HepG2 (cell line): Measurements from ENCODE around the gene ZNF223. TPM values are rescaled to one million over a fixed set of nuclear protein-coding genes. Genes with fewer than 3 reads are reported as not detected.

Experiments
- KDM2A ChIP-seq: sonication (generic); formaldehyde crosslinking; IDR thresholded peaks from 2 replicates; pipeline ENCODE4 v1.4.0; 2020; ENCODE audit warnings: low read depth, missing genetic modification reagents, borderline replicate concordance
- RBFOX2 ChIP-seq: fragments of 200-400 bp; formaldehyde crosslinking; IDR thresholded peaks from 2 replicates; pipeline ENCODE4 v1.6.1; 2017; ENCODE audit warnings: low read depth, mild to moderate bottlenecking, low read length
- SALL2 ChIP-seq: sonication (generic); formaldehyde crosslinking; IDR thresholded peaks from 2 replicates; pipeline ENCODE4 v1.8.1; 2023; ENCODE audit warnings: mild to moderate bottlenecking, missing genetic modification reagents, inconsistent platforms
- SKI ChIP-seq: fragments of 450-650 bp; IDR thresholded peaks from one replicate; pipeline ENCODE4 v1.6.1; 2018; ENCODE audit warnings: mild to moderate bottlenecking; ENCODE audit not compliant: partially characterized antibody
- YEATS2 ChIP-seq: sonication (generic); formaldehyde crosslinking; IDR thresholded peaks from 2 replicates; pipeline ENCODE4 v1.4.0; 2020; ENCODE audit warnings: missing genetic modification reagents, borderline replicate concordance
- ZBTB7B ChIP-seq: sonication (generic); formaldehyde crosslinking; IDR thresholded peaks from 2 replicates; pipeline ENCODE4 v1.4.0; 2020; ENCODE audit warnings: missing genetic modification reagents
- ZNF124 ChIP-seq: sonication (generic); formaldehyde crosslinking; IDR thresholded peaks from 2 replicates; pipeline ENCODE4 v1.4.0; 2020; ENCODE audit warnings: missing genetic modification reagents
- ZNF510 ChIP-seq: sonication (generic); formaldehyde crosslinking; IDR thresholded peaks from 2 replicates; pipeline ENCODE4 v1.4.0; 2020; ENCODE audit warnings: low read depth, mild to moderate bottlenecking, missing genetic modification reagents
- polyA plus RNA-seq, 8 experiments: library from polyadenylated mRNA; depleted of rRNA in 3 of 8; stranded (reverse) in 7 of 8; unstranded in 1 of 8; fragments of >200 nt; fragmentation: Illumina TruSeq in 4 of 8; extraction: Trizol in 4 of 8; gene quantifications; 2 replicates each; pipeline versions ENCODE4 v1.2.1 to v1.2.3, GENCODE V29; 2011 to 2016; ENCODE audit warnings: low read depth in 4 of 8, missing spikeins in 1 of 8, mixed read lengths in 1 of 8; ENCODE audit not compliant: insufficient read depth in 1 of 8
- total RNA-seq, 5 experiments: library from RNA; depleted of rRNA; stranded (reverse); fragments of >200 nt; fragmentation: Illumina TruSeq; extraction: Trizol; gene quantifications; 2 replicates each; pipeline ENCODE4 v1.2.3, GENCODE V29; 2016; ENCODE audit warnings: low read depth in 1 of 5
- TF ChIP-seq, protein P1 (sequence below): sonication (generic); formaldehyde crosslinking; IDR thresholded peaks from 2 replicates; pipeline ENCODE4 v1.9.0; 2022; ENCODE audit warnings: missing genetic modification reagents, mild to moderate bottlenecking, borderline replicate concordance
- TF ChIP-seq, protein P2 (sequence below): sonication (generic); formaldehyde crosslinking; conservative IDR thresholded peaks from 2 replicates; pipeline ENCODE4 v1.4.0; 2020; ENCODE audit warnings: mild to moderate bottlenecking, missing genetic modification reagents, moderate library complexity
- TF ChIP-seq, protein P3 (sequence below): sonication (generic); formaldehyde crosslinking; IDR thresholded peaks from 2 replicates; pipeline ENCODE4 v1.4.0; 2020; ENCODE audit warnings: low read depth, missing genetic modification reagents
- TF ChIP-seq, protein P4 (sequence below): sonication (generic); formaldehyde crosslinking; IDR thresholded peaks from 2 replicates; pipeline ENCODE4 v1.5.0; 2020; ENCODE audit warnings: mild to moderate bottlenecking, missing genetic modification reagents
- TF ChIP-seq, protein P5 (sequence below): sonication (generic); formaldehyde crosslinking; IDR thresholded peaks from 2 replicates; pipeline ENCODE4 v1.4.0; 2020; ENCODE audit warnings: missing genetic modification reagents, mild to moderate bottlenecking, borderline replicate concordance
- TF ChIP-seq, protein P6 (sequence below): IDR thresholded peaks from 2 replicates; pipeline ENCODE4 v1.6.1; 2016; ENCODE audit warnings: missing genetic modification reagents, missing compliant biosample characterization

ZNF223 gene
- total and polyA plus RNA-seq, 2 of the 13 experiments (the other 11 are each of a cell fraction or from before 2014, with no cell fraction given), result 2.0 to 4.8 TPM

DNA sequence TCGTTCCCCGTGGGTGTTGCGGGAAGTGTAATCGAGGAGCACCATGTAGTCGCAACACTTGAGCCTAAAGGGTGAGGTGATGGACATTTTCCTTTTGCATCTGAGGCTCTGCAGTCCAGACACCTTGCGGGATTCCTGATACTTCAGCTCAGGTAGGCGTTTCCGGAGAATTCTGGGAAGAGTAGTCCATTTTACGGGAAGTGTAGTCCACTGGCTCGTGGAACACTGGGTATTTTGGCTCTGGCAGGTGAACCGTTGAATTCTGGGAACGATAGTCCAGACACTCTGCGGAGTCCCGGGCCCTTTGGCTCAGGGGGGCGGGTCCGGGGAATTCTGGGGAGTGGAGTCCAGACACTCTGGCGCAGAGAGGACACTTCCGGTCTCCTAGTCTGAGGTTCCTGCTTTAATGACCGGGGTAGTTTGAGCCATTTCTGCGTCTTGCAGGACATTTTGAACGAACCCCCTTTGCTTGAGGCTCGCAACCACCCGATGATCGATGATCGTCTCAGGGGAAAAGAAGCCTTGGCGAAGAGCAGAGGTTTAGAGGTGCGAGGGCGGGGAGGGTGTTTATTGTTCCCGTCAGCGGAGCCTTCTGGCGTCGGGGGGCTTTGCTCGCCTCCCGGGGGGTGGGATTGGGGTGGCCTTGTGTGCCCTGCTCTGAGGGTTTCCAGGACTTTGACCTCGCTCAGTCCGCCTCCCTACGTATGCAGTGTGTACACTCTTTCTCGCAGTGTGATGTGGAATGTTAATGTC, at the start of gene ZNF223 (continued):
- TF ChIP-seq, protein P1, sequence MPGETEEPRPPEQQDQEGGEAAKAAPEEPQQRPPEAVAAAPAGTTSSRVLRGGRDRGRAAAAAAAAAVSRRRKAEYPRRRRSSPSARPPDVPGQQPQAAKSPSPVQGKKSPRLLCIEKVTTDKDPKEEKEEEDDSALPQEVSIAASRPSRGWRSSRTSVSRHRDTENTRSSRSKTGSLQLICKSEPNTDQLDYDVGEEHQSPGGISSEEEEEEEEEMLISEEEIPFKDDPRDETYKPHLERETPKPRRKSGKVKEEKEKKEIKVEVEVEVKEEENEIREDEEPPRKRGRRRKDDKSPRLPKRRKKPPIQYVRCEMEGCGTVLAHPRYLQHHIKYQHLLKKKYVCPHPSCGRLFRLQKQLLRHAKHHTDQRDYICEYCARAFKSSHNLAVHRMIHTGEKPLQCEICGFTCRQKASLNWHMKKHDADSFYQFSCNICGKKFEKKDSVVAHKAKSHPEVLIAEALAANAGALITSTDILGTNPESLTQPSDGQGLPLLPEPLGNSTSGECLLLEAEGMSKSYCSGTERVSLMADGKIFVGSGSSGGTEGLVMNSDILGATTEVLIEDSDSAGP, result peak; percentile 45; the same call in 1 of the 2 replicates
- no peak for TF ChIP-seq ZNF124 (CRISPR knock-in tag)
- TF ChIP-seq, protein P2, sequence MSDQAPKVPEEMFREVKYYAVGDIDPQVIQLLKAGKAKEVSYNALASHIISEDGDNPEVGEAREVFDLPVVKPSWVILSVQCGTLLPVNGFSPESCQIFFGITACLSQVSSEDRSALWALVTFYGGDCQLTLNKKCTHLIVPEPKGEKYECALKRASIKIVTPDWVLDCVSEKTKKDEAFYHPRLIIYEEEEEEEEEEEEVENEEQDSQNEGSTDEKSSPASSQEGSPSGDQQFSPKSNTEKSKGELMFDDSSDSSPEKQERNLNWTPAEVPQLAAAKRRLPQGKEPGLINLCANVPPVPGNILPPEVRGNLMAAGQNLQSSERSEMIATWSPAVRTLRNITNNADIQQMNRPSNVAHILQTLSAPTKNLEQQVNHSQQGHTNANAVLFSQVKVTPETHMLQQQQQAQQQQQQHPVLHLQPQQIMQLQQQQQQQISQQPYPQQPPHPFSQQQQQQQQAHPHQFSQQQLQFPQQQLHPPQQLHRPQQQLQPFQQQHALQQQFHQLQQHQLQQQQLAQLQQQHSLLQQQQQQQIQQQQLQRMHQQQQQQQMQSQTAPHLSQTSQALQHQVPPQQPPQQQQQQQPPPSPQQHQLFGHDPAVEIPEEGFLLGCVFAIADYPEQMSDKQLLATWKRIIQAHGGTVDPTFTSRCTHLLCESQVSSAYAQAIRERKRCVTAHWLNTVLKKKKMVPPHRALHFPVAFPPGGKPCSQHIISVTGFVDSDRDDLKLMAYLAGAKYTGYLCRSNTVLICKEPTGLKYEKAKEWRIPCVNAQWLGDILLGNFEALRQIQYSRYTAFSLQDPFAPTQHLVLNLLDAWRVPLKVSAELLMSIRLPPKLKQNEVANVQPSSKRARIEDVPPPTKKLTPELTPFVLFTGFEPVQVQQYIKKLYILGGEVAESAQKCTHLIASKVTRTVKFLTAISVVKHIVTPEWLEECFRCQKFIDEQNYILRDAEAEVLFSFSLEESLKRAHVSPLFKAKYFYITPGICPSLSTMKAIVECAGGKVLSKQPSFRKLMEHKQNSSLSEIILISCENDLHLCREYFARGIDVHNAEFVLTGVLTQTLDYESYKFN (CRISPR knock-in tag), result peak; percentile 50; the same call in 1 of the 2 replicates
- peak; percentile 40; the same call in 1 of the 2 replicates for TF ChIP-seq KDM2A (CRISPR knock-in tag)
- peak; percentile 62 for TF ChIP-seq SKI
- peak; percentile 74; the same call in 1 of the 2 replicates for TF ChIP-seq SALL2 (CRISPR knock-in tag)
- TF ChIP-seq, protein P3, sequence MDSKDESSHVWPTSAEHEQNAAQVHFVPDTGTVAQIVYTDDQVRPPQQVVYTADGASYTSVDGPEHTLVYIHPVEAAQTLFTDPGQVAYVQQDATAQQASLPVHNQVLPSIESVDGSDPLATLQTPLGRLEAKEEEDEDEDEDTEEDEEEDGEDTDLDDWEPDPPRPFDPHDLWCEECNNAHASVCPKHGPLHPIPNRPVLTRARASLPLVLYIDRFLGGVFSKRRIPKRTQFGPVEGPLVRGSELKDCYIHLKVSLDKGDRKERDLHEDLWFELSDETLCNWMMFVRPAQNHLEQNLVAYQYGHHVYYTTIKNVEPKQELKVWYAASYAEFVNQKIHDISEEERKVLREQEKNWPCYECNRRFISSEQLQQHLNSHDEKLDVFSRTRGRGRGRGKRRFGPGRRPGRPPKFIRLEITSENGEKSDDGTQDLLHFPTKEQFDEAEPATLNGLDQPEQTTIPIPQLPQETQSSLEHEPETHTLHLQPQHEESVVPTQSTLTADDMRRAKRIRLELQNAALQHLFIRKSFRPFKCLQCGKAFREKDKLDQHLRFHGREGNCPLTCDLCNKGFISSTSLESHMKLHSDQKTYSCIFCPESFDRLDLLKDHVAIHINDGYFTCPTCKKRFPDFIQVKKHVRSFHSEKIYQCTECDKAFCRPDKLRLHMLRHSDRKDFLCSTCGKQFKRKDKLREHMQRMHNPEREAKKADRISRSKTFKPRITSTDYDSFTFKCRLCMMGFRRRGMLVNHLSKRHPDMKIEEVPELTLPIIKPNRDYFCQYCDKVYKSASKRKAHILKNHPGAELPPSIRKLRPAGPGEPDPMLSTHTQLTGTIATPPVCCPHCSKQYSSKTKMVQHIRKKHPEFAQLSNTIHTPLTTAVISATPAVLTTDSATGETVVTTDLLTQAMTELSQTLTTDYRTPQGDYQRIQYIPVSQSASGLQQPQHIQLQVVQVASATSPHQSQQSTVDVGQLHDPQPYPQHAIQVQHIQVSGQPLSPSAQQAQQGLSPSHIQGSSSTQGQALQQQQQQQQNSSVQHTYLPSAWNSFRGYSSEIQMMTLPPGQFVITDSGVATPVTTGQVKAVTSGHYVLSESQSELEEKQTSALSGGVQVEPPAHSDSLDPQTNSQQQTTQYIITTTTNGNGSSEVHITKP (CRISPR knock-in tag), result peak; percentile 32; the same call in 1 of the 2 replicates
- TF ChIP-seq, protein P4, sequence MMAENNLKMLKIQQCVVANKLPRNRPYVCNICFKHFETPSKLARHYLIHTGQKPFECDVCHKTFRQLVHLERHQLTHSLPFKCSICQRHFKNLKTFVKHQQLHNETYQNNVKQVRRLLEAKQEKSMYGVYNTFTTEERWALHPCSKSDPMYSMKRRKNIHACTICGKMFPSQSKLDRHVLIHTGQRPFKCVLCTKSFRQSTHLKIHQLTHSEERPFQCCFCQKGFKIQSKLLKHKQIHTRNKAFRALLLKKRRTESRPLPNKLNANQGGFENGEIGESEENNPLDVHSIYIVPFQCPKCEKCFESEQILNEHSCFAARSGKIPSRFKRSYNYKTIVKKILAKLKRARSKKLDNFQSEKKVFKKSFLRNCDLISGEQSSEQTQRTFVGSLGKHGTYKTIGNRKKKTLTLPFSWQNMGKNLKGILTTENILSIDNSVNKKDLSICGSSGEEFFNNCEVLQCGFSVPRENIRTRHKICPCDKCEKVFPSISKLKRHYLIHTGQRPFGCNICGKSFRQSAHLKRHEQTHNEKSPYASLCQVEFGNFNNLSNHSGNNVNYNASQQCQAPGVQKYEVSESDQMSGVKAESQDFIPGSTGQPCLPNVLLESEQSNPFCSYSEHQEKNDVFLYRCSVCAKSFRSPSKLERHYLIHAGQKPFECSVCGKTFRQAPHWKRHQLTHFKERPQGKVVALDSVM (CRISPR knock-in tag), result peak; percentile 54; the same call in 1 of the 2 replicates
- TF ChIP-seq RBFOX2, result 0 out of 2 replicates have a peak, but pooled peaks have one; percentile 14
- 0 out of 2 replicates have a peak, but pooled peaks have one; percentile 52 for TF ChIP-seq ZNF510 (CRISPR knock-in tag)
- peak; percentile 82; the same call in 1 of the 2 replicates for TF ChIP-seq YEATS2
- TF ChIP-seq, protein P5, sequence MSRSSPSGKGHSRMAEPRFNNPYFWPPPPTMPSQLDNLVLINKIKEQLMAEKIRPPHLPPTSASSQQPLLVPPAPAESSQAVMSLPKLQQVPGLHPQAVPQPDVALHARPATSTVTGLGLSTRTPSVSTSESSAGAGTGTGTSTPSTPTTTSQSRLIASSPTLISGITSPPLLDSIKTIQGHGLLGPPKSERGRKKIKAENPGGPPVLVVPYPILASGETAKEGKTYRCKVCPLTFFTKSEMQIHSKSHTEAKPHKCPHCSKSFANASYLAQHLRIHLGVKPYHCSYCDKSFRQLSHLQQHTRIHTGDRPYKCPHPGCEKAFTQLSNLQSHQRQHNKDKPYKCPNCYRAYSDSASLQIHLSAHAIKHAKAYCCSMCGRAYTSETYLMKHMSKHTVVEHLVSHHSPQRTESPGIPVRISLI (CRISPR knock-in tag), result 0 out of 2 replicates have a peak, but pooled peaks have one; percentile 24
- TF ChIP-seq, protein P6, sequence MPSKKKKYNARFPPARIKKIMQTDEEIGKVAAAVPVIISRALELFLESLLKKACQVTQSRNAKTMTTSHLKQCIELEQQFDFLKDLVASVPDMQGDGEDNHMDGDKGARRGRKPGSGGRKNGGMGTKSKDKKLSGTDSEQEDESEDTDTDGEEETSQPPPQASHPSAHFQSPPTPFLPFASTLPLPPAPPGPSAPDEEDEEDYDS (CRISPR knock-in tag), result 0 out of 2 replicates have a peak, but pooled peaks have one; percentile 22
- TF ChIP-seq ZBTB7B (CRISPR knock-in tag), result peak; percentile 43; the same call in 1 of the 2 replicates
